Stomach (tissue), 19 donors: ENCODE data around the gene PEX12. TPM values are rescaled to one million over a fixed set of nuclear protein-coding genes. Genes with fewer than 3 reads are reported as not detected.

Experiments used
- DNase-seq, 2 donors: peaks; one replicate each; pipeline versions ENCODE4 v3.0.0 to v3.0.0-alpha.2; 2013 to 2019
- H3K27ac ChIP-seq, 5 donors: fragments of 200-600 bp in 4 of 5; sonication (generic) in 4 of 5; one replicate each; pipeline ENCODE4 v1.5.1; 2013 to 2019; ENCODE audit warnings: mild to moderate bottlenecking in 1 of 5, moderate library complexity in 1 of 5
- H3K27me3 ChIP-seq, 3 donors: fragments of 200-600 bp; sonication (generic); one replicate each; pipeline ENCODE4 v1.5.1; 2017 to 2019; ENCODE audit warnings: mixed run types in 1 of 3
- H3K36me3 ChIP-seq, 4 donors: fragments of 200-600 bp; sonication (generic); 1 replicate in 3 of 4; 2 replicates in 1 of 4; pipeline ENCODE4 v1.5.1; 2016 to 2019
- H3K4me1 ChIP-seq, 4 donors: fragments of 200-600 bp; sonication (generic); one replicate each; pipeline ENCODE4 v1.5.1; 2016 to 2019
- H3K4me3 ChIP-seq, 4 donors: fragments of 200-600 bp; sonication (generic) in 3 of 4; one replicate each; pipeline ENCODE4 v1.5.1; 2016 to 2019; ENCODE audit warnings: mild to moderate bottlenecking in 1 of 4
- H3K9me3 ChIP-seq, 4 donors: fragments of 200-600 bp; sonication (generic); one replicate each; pipeline ENCODE4 v1.5.1; 2016 to 2019
- CTCF ChIP-seq, 7 experiments: fragments of 450-650 bp in 4 of 7; fragments of 200-600 bp in 3 of 7; sonication (generic) in 3 of 7; IDR thresholded peaks; one replicate each; pipeline ENCODE4 v1.5.1; 2016 to 2019; ENCODE audit warnings: antibody characterized with exemption in 7 of 7, control low read depth in 2 of 7, mild to moderate bottlenecking in 1 of 7
- EP300 ChIP-seq: sonication (generic); formaldehyde crosslinking; IDR thresholded peaks from one replicate; pipeline ENCODE4 v1.6.1; 2017; ENCODE audit warnings: antibody characterized with exemption
- POLR2A ChIP-seq, 4 donors: fragments of 450-650 bp; IDR thresholded peaks; one replicate each; pipeline ENCODE4 v1.6.1; 2016; ENCODE audit warnings: antibody characterized with exemption in 4 of 4, control low read depth in 2 of 4, mild to moderate bottlenecking in 1 of 4, moderate library complexity in 1 of 4
- POLR2AphosphoS5 ChIP-seq, 3 donors: sonication (generic); formaldehyde crosslinking; IDR thresholded peaks; one replicate each; pipeline ENCODE4 v1.6.1; 2016; ENCODE audit warnings: antibody characterized with exemption in 3 of 3
- WGBS, 5 donors: extraction: QIAGEN DNeasy Blood & Tissue Kit in 3 of 5; methylation state at CpG; one replicate each; pipeline versions ENCODE4 v1.1.5 to v1.1.7; 2013 to 2018; 5-methylcytosine and 5-hydroxymethylcytosine counted together
- intact Hi-C: fragments of 100-400 bp; cut with DNase I; formaldehyde crosslinking; loops from one replicate; pipeline ENCODE4 v1.15.1; 2023; ENCODE audit warnings: low total_unique reads
- long read RNA-seq, 10 donors: transcript quantifications; one replicate each; lab custom pipeline, GENCODE V29; 2026
- polyA plus RNA-seq, 3 donors: library from polyadenylated mRNA; stranded (reverse); fragments of 200-250 nt; gene quantifications; one replicate each; pipeline ENCODE4 v1.2.3, GENCODE V29; 2013
- total RNA-seq, 5 donors: library from RNA; depleted of rRNA; stranded (reverse); fragments of >200 nt; gene quantifications; one replicate each; pipeline versions ENCODE4 v1.1.0 to v1.2.3, GENCODE V29; 2014 to 2016
- donor health status: healthy with polysubstance abuse.
- donor health status: Bipolar disorder and iron deficiency.
- donor health status: healthy.

Gene PEX12
- total RNA-seq (1 to 10 TPM in 3 of 5 donors, under 1 TPM in 1, not detected in 1; 0.58 to 3.2 (median 2.5) TPM), polyA plus RNA-seq (1 to 10 TPM in 2 of 3 donors, under 1 TPM in 1; 0.76 to 3.1 (median 1.4) TPM)
- long read RNA-seq, donor 1, result 0 reads
- long read RNA-seq, donor 2, partial matches to known transcripts, result 0 of 1 reads
- long read RNA-seq, donor 2, other reads (novel, unspliced or antisense), result 0 of 1 reads
- long read RNA-seq, donor 3, partial matches to known transcripts, result 0 of 2 reads
- long read RNA-seq, donor 3, other reads (novel, unspliced or antisense), result 0 of 2 reads
- long read RNA-seq, donor 4, result 0 reads
- long read RNA-seq, donor 5, partial matches to known transcripts, result 0 of 1 reads
- long read RNA-seq, donor 5, other reads (novel, unspliced or antisense), result 0 of 1 reads
- long read RNA-seq, donor 6, partial matches to known transcripts, result 0 of 3 reads
- long read RNA-seq, donor 6, other reads (novel, unspliced or antisense), result 0 of 3 reads
- long read RNA-seq, donor 7, result 0 reads
- long read RNA-seq, donor 8, partial matches to known transcripts, result 0 of 2 reads
- long read RNA-seq, donor 8, other reads (novel, unspliced or antisense), result 0 of 2 reads
- long read RNA-seq, donor 9, partial matches to known transcripts, result 0 of 1 reads
- long read RNA-seq, donor 9, other reads (novel, unspliced or antisense), result 0 of 1 reads
- long read RNA-seq, donor 10, result 0 reads

- Histone ChIP-seq H3K36me3 (peaks cover 0 to 30% (median 28%) of the 10 kb centered on the region in 4 donors), H3K27ac (peak within 1 kb of the TSS; percentile 89 to 95 (median 91))
Observed at GRCh38 chr17:35578197-35578928, at the start of gene PEX12. TSS of gene PEX12 (minus strand) at chr17:35578571. CDS start at chr17:35578021, 550 bp downstream.

GRCh38 chr17:35627417-35627816, 49.0 kb upstream of the PEX12 start:
- TF ChIP-seq POLR2AphosphoS5 (IDR thresholded peaks at IDR 0.05) (no peak), EP300 (no peak), POLR2A (IDR thresholded peaks at IDR 0.05) (no peak), CTCF (IDR thresholded peaks at IDR 0.05) (no peak)
- no peaks in the 10 kb centered on the region for H3K9me3 ChIP-seq
- H3K36me3 ChIP-seq, result peaks cover 20 to 99% (median 93%) of the 10 kb centered on the region in 4 donors
- WGBS, 5 donors, result 35 to 68% (median 54%) methylated on average over 4 of the region's 4 CpGs
- peak in 1 of 2 donors; percentile 55 for DNase-seq
- no peak overlapping the region for H3K27ac ChIP-seq
- H3K4me3 ChIP-seq, result no peak overlapping the region
- peaks cover 0 to 11% (median 0%) of the 10 kb centered on the region in 4 donors for H3K4me1 ChIP-seq
- intact Hi-C loops, result no loop called here
- H3K27me3 ChIP-seq, result no peaks in the 10 kb centered on the region

More at GRCh38 chr17:35578197-35578928, at the start of gene PEX12:
- TF ChIP-seq POLR2A (IDR thresholded peaks at IDR 0.05) (no peak), POLR2AphosphoS5 (IDR thresholded peaks at IDR 0.05) (peak; percentile 52 to 89 (median 88)), CTCF (IDR thresholded peaks at IDR 0.05) (no peak)
- intact Hi-C loops, result no loop called here
- Histone ChIP-seq H3K9me3 (no peaks in the 10 kb centered on the region), H3K27me3 (no peaks in the 10 kb centered on the region), H3K4me3 (peak within 1 kb of the TSS; percentile 58 to 74 (median 68)), H3K4me1 (peaks cover 16 to 25% (median 18%) of the 10 kb centered on the region in 4 donors)
- WGBS, 5 donors, result 0 to 1% (median 0%) methylated on average over 35 to 45 of the region's 45 CpGs
- DNase-seq, result peak; percentile 88 to 97

- intact Hi-C loops, result no loop called here
- TF ChIP-seq EP300, result no peak
- Histone ChIP-seq H3K4me1 (peaks cover 0 to 16% (median 5%) of the 10 kb centered on the region in 4 donors), H3K36me3 (peaks cover 9 to 69% (median 64%) of the 10 kb centered on the region in 4 donors), H3K9me3 (no peaks in the 10 kb centered on the region), H3K4me3 (no peak overlapping the region), H3K27ac (no peak overlapping the region), H3K27me3 (no peaks in the 10 kb centered on the region)
- WGBS, 5 donors, result 47 to 76% (median 75%) methylated on average over 1 of the region's 1 CpG
- DNase-seq, result no peak
Observed at GRCh38 chr17:35621768-35622167, 43.4 kb upstream of the PEX12 start.

- intact Hi-C loops, result loop anchor here (10.0 kb wide), 1 partner anchor 116 kb away; the partner anchor contains the start of gene RASL10B
- Histone ChIP-seq H3K9me3 (no peaks in the 10 kb centered on the region), H3K4me3 (no peak overlapping the region), H3K4me1 (peaks cover 0 to 22% (median 3%) of the 10 kb centered on the region in 4 donors), H3K27me3 (no peaks in the 10 kb centered on the region), H3K36me3 (peaks cover 0 to 54% (median 42%) of the 10 kb centered on the region in 4 donors), H3K27ac (no peak overlapping the region)
- TF ChIP-seq CTCF (IDR thresholded peaks at IDR 0.05) (no peak), EP300 (no peak)
- DNase-seq, result no peak
Observed at GRCh38 chr17:35618628-35619027, 40.3 kb upstream of the PEX12 start.
